PFSK-1 (cell line): ENCODE results near the gene DLL1.
A peak's percentile ranks its signal among the peaks of the same experiment; 100 is the strongest.

Source experiments
- FOXP2 ChIP-seq: optimal IDR thresholded peaks from 2 replicates; pipeline ENCODE3; 2011; ENCODE audit warnings: borderline replicate concordance, control low read depth, inconsistent platforms; ENCODE audit not compliant: insufficient read depth; ENCODE audit errors: extremely low read length, extremely low read depth
- POLR2AphosphoS5 ChIP-seq: IDR thresholded peaks from 2 replicates; pipeline ENCODE4 v1.6.1; 2012; ENCODE audit warnings: low read depth, mild to moderate bottlenecking, control low read depth, low read length, moderate library complexity
- SIN3A ChIP-seq: IDR thresholded peaks from 2 replicates; pipeline ENCODE4 v1.6.1; 2012; ENCODE audit warnings: mild to moderate bottlenecking, low read length, moderate library complexity, borderline replicate concordance; ENCODE audit not compliant: insufficient read depth
- TAF1 ChIP-seq: IDR thresholded peaks from 2 replicates; pipeline ENCODE4 v1.6.1; 2012; ENCODE audit warnings: low read length, control low read depth, borderline replicate concordance; ENCODE audit not compliant: insufficient read depth
- TF ChIP-seq, protein P1 (sequence below), 2 experiments: IDR thresholded peaks; 2 replicates each; pipeline versions ENCODE4 v1.6.1 to v1.8.0; 2011 to 2012; ENCODE audit warnings: low read depth in 2 of 2, low read length in 2 of 2, control low read depth in 1 of 2, inconsistent platforms in 1 of 2, mild to moderate bottlenecking in 1 of 2, moderate library complexity in 1 of 2; ENCODE audit not compliant: insufficient read depth in 1 of 2

Gene DLL1

DNA sequence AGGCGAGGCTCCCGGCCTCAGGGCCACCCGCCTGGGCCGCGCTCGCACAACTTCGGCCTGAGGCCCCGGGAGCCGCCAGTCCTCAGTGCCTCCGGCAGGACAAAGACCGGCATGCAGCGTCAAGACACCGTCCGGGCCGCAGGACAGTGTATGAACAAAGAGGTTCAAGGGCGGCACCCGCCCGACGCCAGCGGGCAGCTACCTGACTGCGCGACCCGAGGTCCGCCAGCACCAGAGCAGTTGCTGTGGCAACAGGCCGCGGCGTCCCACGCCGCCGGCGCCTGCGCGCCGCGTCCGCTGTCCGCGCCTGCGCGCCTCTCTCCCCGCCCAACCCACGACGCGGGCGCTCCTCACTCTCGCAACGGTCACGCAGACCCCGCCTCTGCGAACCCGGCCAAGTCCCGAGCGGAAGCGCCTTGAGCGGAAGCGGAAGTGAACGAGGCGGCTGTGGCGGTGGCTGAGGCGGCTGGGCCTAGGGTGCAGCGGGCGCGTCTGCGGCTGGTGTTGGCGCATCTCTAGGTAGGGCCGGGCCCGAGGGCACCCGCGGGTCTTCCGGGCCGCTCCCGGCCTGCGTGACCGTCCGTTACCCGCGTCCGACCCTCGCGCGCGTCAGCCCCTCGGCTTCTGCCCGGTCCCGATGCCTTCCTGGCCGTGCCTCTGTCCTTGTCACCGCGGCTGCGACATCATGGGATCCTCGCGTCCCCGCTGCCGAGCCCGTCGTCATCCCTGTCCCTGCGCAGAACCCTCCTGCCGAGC lies 15.6 kb upstream of the DLL1 start, which contains the start of gene FAM120B:
Gene FAM120B, plus strand, starts transcription at position 435 of the 756 bp plus-strand sequence. CDS start 10,633 bp downstream, outside the sequence.
- peak; percentile 98 for TF ChIP-seq POLR2AphosphoS5
- 0 out of 2 replicates have a peak, but pooled peaks have one; percentile 52 for TF ChIP-seq TAF1
- TF ChIP-seq, protein P1, sequence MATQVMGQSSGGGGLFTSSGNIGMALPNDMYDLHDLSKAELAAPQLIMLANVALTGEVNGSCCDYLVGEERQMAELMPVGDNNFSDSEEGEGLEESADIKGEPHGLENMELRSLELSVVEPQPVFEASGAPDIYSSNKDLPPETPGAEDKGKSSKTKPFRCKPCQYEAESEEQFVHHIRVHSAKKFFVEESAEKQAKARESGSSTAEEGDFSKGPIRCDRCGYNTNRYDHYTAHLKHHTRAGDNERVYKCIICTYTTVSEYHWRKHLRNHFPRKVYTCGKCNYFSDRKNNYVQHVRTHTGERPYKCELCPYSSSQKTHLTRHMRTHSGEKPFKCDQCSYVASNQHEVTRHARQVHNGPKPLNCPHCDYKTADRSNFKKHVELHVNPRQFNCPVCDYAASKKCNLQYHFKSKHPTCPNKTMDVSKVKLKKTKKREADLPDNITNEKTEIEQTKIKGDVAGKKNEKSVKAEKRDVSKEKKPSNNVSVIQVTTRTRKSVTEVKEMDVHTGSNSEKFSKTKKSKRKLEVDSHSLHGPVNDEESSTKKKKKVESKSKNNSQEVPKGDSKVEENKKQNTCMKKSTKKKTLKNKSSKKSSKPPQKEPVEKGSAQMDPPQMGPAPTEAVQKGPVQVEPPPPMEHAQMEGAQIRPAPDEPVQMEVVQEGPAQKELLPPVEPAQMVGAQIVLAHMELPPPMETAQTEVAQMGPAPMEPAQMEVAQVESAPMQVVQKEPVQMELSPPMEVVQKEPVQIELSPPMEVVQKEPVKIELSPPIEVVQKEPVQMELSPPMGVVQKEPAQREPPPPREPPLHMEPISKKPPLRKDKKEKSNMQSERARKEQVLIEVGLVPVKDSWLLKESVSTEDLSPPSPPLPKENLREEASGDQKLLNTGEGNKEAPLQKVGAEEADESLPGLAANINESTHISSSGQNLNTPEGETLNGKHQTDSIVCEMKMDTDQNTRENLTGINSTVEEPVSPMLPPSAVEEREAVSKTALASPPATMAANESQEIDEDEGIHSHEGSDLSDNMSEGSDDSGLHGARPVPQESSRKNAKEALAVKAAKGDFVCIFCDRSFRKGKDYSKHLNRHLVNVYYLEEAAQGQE (IDR thresholded peaks at IDR 0.05; ENCODE audit: insufficient read depth in 1 of 2, low read depth in 2 of 2, low read length in 2 of 2) = 0 out of 4 replicates have a peak, but pooled peaks of 1 of the 2 experiments have one; percentile 6
- TF ChIP-seq SIN3A = no peak
- peak; percentile 93 for TF ChIP-seq FOXP2

DNA sequence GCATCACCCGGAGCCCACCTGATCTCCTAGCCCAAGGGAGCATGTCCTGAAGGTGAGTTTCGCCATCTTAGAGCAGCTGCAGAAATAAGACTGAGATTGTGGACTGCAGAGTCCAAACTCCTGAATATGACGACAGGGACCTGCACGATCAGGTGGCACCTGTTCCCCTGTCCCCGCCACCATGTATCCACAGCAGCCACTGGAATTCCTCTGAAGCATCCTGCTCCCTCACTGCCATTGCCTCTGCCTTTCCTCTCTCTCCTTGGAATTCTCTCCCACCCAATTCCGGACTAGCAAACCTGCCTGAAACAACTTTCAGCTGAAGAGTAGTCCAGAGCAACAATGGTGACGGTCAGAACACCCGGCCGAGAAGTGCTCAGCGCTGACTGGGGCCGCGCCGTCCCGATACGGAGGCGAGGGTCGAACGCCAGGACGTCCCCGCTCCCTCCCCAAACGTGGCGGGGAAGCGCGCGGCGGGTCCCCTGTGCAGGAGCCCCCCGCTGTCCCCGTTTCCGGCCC lies 15.0 kb upstream of the DLL1 start:
- TF ChIP-seq TAF1 = no peak
- TF ChIP-seq SIN3A = no peak

DNA sequence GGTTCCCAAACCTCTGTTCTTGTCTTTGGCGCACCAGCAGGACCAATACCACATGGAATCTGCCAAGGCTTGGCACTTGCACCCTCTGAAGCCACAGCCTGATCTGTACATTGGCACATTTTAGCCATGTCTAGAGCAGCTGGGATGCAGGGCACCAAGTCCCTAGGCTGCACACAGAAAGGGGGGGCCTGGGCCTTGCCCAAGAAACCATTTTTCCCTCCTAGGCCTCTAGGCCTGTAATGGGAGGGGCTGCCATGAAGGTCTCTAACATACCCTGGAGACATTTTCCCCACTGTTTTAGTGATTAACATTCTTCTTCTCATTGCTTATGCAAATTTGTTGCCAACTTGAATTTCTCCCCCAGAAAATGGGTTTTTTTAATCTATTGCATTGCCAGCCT lies 10.3 kb upstream of the DLL1 start:
- TF ChIP-seq POLR2AphosphoS5 (no peak), SIN3A (no peak), FOXP2 (no peak), TAF1 (no peak)
- TF ChIP-seq, protein P1 (IDR thresholded peaks at IDR 0.05; ENCODE audit: insufficient read depth in 1 of 2, low read depth in 2 of 2, low read length in 2 of 2) = no peak

DNA sequence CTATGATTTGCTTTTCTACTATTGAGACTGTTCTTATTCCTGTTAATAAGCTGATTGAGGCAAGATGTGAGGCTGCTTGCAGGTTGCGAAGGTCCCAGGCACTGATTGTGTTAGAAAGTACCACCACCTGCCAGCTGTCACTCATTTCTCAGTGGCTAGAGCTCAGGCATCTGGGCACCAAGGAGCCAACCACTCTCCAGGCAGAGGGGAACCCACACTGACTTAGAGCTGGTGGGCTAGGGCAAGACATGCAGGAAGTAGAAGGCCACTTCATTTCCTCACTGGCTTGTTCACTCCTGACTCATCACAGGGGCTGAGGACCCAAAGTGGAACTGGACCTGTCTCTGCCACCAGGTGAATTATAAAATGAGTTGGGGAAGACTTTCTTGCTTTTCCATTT lies 7.8 kb upstream of the DLL1 start:
- no peak for TF ChIP-seq SIN3A
- no peak for TF ChIP-seq FOXP2
- TF ChIP-seq, protein P1 (IDR thresholded peaks at IDR 0.05; ENCODE audit: insufficient read depth in 1 of 2, low read depth in 2 of 2, low read length in 2 of 2) = no peak
- TF ChIP-seq TAF1 = no peak
- no peak for TF ChIP-seq POLR2AphosphoS5

DNA sequence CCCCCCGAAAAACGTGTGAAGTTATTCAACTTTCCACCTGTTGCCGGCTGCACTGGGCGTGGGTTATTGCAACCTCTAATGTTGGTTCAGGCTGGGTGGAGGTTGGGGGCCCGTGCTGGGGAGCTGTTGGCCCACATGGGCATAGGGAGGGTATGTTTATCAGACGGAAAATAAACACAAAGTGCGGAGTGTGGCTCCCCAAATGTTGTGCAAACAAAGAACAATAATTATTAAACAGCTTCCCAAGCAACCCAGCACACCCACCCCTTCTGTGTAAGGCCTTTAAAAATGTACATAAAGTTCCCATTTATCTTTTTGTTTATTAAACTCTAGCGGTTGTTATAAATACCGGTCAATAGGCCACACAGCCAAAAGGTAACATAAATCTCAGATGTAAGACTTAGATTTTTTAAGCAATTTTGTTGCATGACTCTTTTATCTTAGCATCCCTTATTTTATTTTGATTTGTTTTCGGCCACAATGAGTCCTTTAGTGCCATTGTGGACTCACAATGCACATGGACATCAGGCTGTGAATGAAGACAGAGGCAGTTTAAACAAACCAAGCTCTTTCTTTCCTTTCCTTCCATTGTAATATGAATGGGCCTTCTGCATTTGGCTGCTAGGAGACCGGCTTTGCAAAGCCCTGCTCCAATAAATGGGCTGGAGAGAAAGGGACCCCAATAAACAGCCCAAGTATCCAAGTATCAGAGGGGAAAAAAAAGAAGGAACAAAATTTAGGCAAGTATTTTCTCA lies 6.9 kb upstream of the DLL1 start:
- TF ChIP-seq POLR2AphosphoS5 (no peak), FOXP2 (no peak), TAF1 (no peak), SIN3A (no peak)
- TF ChIP-seq, protein P1 (IDR thresholded peaks at IDR 0.05; ENCODE audit: insufficient read depth in 1 of 2, low read depth in 2 of 2, low read length in 2 of 2) = no peak
